Measurements from ENCODE around the gene TRPM3. TPM values are rescaled to one million over a fixed set of nuclear protein-coding genes. Genes with fewer than 3 reads are reported as not detected.

The TRPM3 gene
- total and polyA plus RNA-seq, 9 of the 15 experiments (the other 6 are each of a cell fraction or from before 2014, with no cell fraction given): 0.04 TPM; not detected in 8

DNA sequence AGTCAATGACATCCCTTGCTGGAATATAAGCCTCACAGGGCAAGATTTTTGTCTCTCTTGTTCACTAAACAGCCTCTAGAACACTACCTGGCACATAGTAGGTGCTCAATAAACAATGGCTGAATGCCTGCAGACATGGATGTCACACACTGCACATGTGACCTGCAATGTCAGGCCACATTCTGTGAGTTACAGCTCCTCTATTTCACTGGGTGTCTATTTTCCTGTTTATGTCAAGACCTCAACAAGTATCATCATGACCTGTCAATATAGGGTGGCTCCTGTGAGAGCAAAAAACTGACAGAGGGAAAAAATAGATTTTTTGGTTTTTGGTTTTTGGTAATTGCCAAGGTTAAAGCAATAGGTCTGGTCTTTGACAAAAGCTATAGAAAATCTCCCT lies 562.3 kb downstream of the TRPM3 start (continued):
- TF ChIP-seq, protein P1, sequence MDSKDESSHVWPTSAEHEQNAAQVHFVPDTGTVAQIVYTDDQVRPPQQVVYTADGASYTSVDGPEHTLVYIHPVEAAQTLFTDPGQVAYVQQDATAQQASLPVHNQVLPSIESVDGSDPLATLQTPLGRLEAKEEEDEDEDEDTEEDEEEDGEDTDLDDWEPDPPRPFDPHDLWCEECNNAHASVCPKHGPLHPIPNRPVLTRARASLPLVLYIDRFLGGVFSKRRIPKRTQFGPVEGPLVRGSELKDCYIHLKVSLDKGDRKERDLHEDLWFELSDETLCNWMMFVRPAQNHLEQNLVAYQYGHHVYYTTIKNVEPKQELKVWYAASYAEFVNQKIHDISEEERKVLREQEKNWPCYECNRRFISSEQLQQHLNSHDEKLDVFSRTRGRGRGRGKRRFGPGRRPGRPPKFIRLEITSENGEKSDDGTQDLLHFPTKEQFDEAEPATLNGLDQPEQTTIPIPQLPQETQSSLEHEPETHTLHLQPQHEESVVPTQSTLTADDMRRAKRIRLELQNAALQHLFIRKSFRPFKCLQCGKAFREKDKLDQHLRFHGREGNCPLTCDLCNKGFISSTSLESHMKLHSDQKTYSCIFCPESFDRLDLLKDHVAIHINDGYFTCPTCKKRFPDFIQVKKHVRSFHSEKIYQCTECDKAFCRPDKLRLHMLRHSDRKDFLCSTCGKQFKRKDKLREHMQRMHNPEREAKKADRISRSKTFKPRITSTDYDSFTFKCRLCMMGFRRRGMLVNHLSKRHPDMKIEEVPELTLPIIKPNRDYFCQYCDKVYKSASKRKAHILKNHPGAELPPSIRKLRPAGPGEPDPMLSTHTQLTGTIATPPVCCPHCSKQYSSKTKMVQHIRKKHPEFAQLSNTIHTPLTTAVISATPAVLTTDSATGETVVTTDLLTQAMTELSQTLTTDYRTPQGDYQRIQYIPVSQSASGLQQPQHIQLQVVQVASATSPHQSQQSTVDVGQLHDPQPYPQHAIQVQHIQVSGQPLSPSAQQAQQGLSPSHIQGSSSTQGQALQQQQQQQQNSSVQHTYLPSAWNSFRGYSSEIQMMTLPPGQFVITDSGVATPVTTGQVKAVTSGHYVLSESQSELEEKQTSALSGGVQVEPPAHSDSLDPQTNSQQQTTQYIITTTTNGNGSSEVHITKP (IDR thresholded peaks at IDR 0.05; ENCODE audit: partially characterized antibody): no peak
- TF ChIP-seq PCBP1 (IDR thresholded peaks at IDR 0.05; ENCODE audit: low read depth, low read length, poor library complexity, severe bottlenecking) (no peak), ZNF778 (CRISPR knock-in tag; IDR thresholded peaks at IDR 0.05) (no peak), ZNF507 (tag; conservative IDR thresholded peaks at IDR 0.05) (no peak), ZBED1 (IDR thresholded peaks at IDR 0.05) (no peak)
- TF ChIP-seq, protein P2, sequence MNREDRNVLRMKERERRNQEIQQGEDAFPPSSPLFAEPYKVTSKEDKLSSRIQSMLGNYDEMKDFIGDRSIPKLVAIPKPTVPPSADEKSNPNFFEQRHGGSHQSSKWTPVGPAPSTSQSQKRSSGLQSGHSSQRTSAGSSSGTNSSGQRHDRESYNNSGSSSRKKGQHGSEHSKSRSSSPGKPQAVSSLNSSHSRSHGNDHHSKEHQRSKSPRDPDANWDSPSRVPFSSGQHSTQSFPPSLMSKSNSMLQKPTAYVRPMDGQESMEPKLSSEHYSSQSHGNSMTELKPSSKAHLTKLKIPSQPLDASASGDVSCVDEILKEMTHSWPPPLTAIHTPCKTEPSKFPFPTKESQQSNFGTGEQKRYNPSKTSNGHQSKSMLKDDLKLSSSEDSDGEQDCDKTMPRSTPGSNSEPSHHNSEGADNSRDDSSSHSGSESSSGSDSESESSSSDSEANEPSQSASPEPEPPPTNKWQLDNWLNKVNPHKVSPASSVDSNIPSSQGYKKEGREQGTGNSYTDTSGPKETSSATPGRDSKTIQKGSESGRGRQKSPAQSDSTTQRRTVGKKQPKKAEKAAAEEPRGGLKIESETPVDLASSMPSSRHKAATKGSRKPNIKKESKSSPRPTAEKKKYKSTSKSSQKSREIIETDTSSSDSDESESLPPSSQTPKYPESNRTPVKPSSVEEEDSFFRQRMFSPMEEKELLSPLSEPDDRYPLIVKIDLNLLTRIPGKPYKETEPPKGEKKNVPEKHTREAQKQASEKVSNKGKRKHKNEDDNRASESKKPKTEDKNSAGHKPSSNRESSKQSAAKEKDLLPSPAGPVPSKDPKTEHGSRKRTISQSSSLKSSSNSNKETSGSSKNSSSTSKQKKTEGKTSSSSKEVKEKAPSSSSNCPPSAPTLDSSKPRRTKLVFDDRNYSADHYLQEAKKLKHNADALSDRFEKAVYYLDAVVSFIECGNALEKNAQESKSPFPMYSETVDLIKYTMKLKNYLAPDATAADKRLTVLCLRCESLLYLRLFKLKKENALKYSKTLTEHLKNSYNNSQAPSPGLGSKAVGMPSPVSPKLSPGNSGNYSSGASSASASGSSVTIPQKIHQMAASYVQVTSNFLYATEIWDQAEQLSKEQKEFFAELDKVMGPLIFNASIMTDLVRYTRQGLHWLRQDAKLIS (CRISPR knock-in tag; IDR thresholded peaks at IDR 0.05): no peak

All from K562 (cell line).